Measurements from ENCODE around the gene RPS26.
"Not testable (repeated sequence)": the region's sequence is repeated elsewhere in the genome, so short reads cannot be mapped to it uniquely, and the experiment has no call there.

RPS26 gene

GRCh38 chr12:56021889-56022497, 19.7 kb upstream of the RPS26 start:
- DNase-seq = no peak

- no peak for DNase-seq
Observed at GRCh38 chr12:56028511-56029165, 13.1 kb upstream of the RPS26 start.

- no peak for DNase-seq
Observed at GRCh38 chr12:56029166-56029519, 12.6 kb upstream of the RPS26 start.

GRCh38 chr12:56029666-56030293, 11.9 kb upstream of the RPS26 start:
- DNase-seq = peak; percentile 56

GRCh38 chr12:56031987-56032386, 9.7 kb upstream of the RPS26 start:
- no peak for DNase-seq

GRCh38 chr12:56034586-56035332, 7.0 kb upstream of the RPS26 start:
- no peak for DNase-seq

GRCh38 chr12:56037161-56037560, 4.6 kb upstream of the RPS26 start:
- DNase-seq = no peak

GRCh38 chr12:56038022-56038655, 3.6 kb upstream of the RPS26 start:
- DNase-seq = no peak

GRCh38 chr12:56040151-56040550, 1.6 kb upstream of the RPS26 start:
- DNase-seq = peak; percentile 47

GRCh38 chr12:56040963-56041551, 661 bp upstream of the RPS26 start:
- no peak for DNase-seq

- DNase-seq = not testable (repeated sequence)
Observed at GRCh38 chr12:56042430-56042813, 704 bp downstream of the RPS26 start.

GRCh38 chr12:56042843-56043242, 1.1 kb downstream of the RPS26 start:
- DNase-seq = no peak

- no peak for DNase-seq
Observed at GRCh38 chr12:56046027-56046780, 4.5 kb downstream of the RPS26 start.

- DNase-seq = no peak
Observed at GRCh38 chr12:56053407-56053893, 11.7 kb downstream of the RPS26 start.

GRCh38 chr12:56059964-56060363, 18.2 kb downstream of the RPS26 start:
- not testable (repeated sequence) for DNase-seq

GRCh38 chr12:56061982-56062381, 20.3 kb downstream of the RPS26 start:
- DNase-seq = no peak

- no peak for DNase-seq
Observed at GRCh38 chr12:56062996-56063395, 21.3 kb downstream of the RPS26 start.

- DNase-seq = no peak
Observed at GRCh38 chr12:56071648-56072047, 29.9 kb downstream of the RPS26 start.

GRCh38 chr12:56074396-56074795, 32.7 kb downstream of the RPS26 start:
- DNase-seq = no peak

GRCh38 chr12:56077966-56078365, 36.2 kb downstream of the RPS26 start:
- not testable (repeated sequence) for DNase-seq

GRCh38 chr12:56078427-56078826, 36.7 kb downstream of the RPS26 start:
- DNase-seq = no peak
